GM21825 (cell line): ENCODE measurements around the gene ARHGEF9.
"Not testable (repeated sequence)": the region's sequence is repeated elsewhere in the genome, so short reads cannot be mapped to it uniquely, and the experiment has no call there.

ENCODE experiments used
- ATAC-seq: cut with Tn5 transposase; IDR thresholded peaks from one replicate; pipeline ENCODE4 v1.9.1; 2021; ENCODE audit warnings: mild to moderate bottlenecking, moderate library complexity; ENCODE audit not compliant: unreplicated experiment

ARHGEF9 gene

GRCh38 chrX:63664083-63664482 is 120.9 kb downstream of the ARHGEF9 start:
- ATAC-seq, result no peak

GRCh38 chrX:63661676-63662075 is 123.3 kb downstream of the ARHGEF9 start:
- no peak for ATAC-seq

- ATAC-seq, result no peak
Observed at GRCh38 chrX:63658920-63659319, 126.1 kb downstream of the ARHGEF9 start.

GRCh38 chrX:63657821-63658220 is 127.2 kb downstream of the ARHGEF9 start:
- no peak for ATAC-seq

- ATAC-seq, result no peak
Observed at GRCh38 chrX:63656871-63657580, 128.0 kb downstream of the ARHGEF9 start.

GRCh38 chrX:63652086-63652765 is 132.8 kb downstream of the ARHGEF9 start:
- no peak for ATAC-seq

GRCh38 chrX:63645748-63646147 is 139.3 kb downstream of the ARHGEF9 start:
- not testable (repeated sequence) for ATAC-seq

GRCh38 chrX:63635750-63636149 is 149.3 kb downstream of the ARHGEF9 start:
- ATAC-seq, result no peak

GRCh38 chrX:63613531-63614028 is 171.4 kb downstream of the ARHGEF9 start:
- ATAC-seq, result no peak

- ATAC-seq, result no peak
Observed at GRCh38 chrX:63585936-63586335, 199.1 kb downstream of the ARHGEF9 start.
